Endothelial cell of umbilical vein (primary cell): ENCODE results near the gene PXMP4. TPM values are rescaled to one million over a fixed set of nuclear protein-coding genes. Genes with fewer than 3 reads are reported as not detected.

Experiments
- BruUV-seq: library from RNA; stranded (reverse); fragments of 400-500 nt; replicated peaks from 2 replicates; lab custom pipeline; 2021; lab: Mats Ljungman, UMichigan
- CTCF ChIA-PET: fragments of 300-600, 350-600 bp; sonication (Branson Sonifier 250); formaldehyde crosslinking; loops from one replicate; lab custom pipeline; 2021; ENCODE audit warnings: antibody characterized with exemption, inconsistent platforms; lab: Charles Lee
- POLR2A ChIA-PET: fragments of 300-600, 350-600 bp; sonication (Branson Sonifier 250); formaldehyde crosslinking; loops from one replicate; lab custom pipeline; 2021; ENCODE audit warnings: antibody characterized with exemption, inconsistent platforms; lab: Charles Lee
- DNase-seq: peaks from one replicate; pipeline ENCODE4 v3.0.0-alpha.2; 2011; ENCODE audit warnings: low read depth, low spot score
- FAIRE-seq: peaks from 2 replicates; lab custom pipeline; 2011; peaks lifted over from hg19 to GRCh38; lab: Jason Lieb, UNC
- H2AFZ ChIP-seq: 2 replicates; pipeline ENCODE4 v1.6.0; 2012; ENCODE audit warnings: low read depth, low read length, control low read depth, inconsistent platforms
- H3K27ac ChIP-seq: 2 replicates; pipeline ENCODE4 v1.5.1; 2011; ENCODE audit warnings: low read depth, mild to moderate bottlenecking, control low read depth, low read length, moderate library complexity; ENCODE audit not compliant: insufficient read depth
- H3K27me3 ChIP-seq, 2 experiments: 2 replicates each; pipeline versions ENCODE4 v1.6.0 to v1.6.1; 2011; ENCODE audit warnings: low read length in 2 of 2, mixed read lengths in 1 of 2; ENCODE audit not compliant: control insufficient read depth in 2 of 2, insufficient read depth in 2 of 2
- H3K36me3 ChIP-seq, 2 experiments: 2 replicates in 1 of 2; 3 replicates in 1 of 2; pipeline ENCODE4 v1.5.1; 2011; ENCODE audit warnings: low read length in 2 of 2, mild to moderate bottlenecking in 1 of 2, moderate library complexity in 1 of 2; ENCODE audit not compliant: control insufficient read depth in 2 of 2, insufficient read depth in 2 of 2; ENCODE audit errors: extremely low read depth in 1 of 2
- H3K4me1 ChIP-seq: 3 replicates; pipeline ENCODE4 v1.5.1; 2011; ENCODE audit warnings: mild to moderate bottlenecking, low read length; ENCODE audit not compliant: control insufficient read depth, insufficient read depth; ENCODE audit errors: extremely low read depth
- H3K4me2 ChIP-seq: 2 replicates; pipeline ENCODE4 v1.6.1; 2011; ENCODE audit warnings: low read length, control low read depth, mixed read lengths; ENCODE audit not compliant: insufficient read depth
- H3K4me3 ChIP-seq, 3 experiments: fragments of 200-600 bp in 1 of 3; sonication (generic), shearing (Covaris generic) in 1 of 3; replicated peaks in 1 of 3; 2 replicates each; pipeline ENCODE4 v1.5.1; 2011 to 2016; ENCODE audit warnings: control low read depth in 3 of 3, low read length in 3 of 3, mild to moderate bottlenecking in 2 of 3, inconsistent platforms in 1 of 3, low read depth in 1 of 3, moderate library complexity in 1 of 3; ENCODE audit not compliant: insufficient read depth in 1 of 3
- H3K79me2 ChIP-seq: 2 replicates; pipeline ENCODE4 v1.6.0; 2012; ENCODE audit warnings: low read length, inconsistent platforms; ENCODE audit not compliant: control insufficient read depth, insufficient read depth
- H3K9ac ChIP-seq: replicated peaks from 2 replicates; pipeline ENCODE3; 2011; ENCODE audit warnings: low read length, control low read depth; ENCODE audit not compliant: insufficient read depth; ENCODE audit errors: extremely low read depth
- H3K9me1 ChIP-seq: replicated peaks from 3 replicates; pipeline ENCODE4 v1.6.0; 2011; ENCODE audit warnings: mild to moderate bottlenecking, low read length; ENCODE audit not compliant: control insufficient read depth, insufficient read depth; ENCODE audit errors: extremely low read depth
- H3K9me3 ChIP-seq: replicated peaks from 2 replicates; pipeline ENCODE4 v1.5.1; 2012; ENCODE audit warnings: low read length, inconsistent platforms; ENCODE audit not compliant: control insufficient read depth, insufficient read depth
- H4K20me1 ChIP-seq: replicated peaks from 2 replicates; pipeline ENCODE3; 2011; ENCODE audit warnings: mild to moderate bottlenecking, low read length; ENCODE audit not compliant: control insufficient read depth, insufficient read depth; ENCODE audit errors: extremely low read depth
- FOS ChIP-seq: IDR thresholded peaks from 2 replicates; pipeline ENCODE4 v1.6.1; 2011; ENCODE audit warnings: mild to moderate bottlenecking, low read length, moderate library complexity, borderline replicate concordance; ENCODE audit not compliant: insufficient read depth
- GATA2 ChIP-seq: IDR thresholded peaks from 2 replicates; pipeline ENCODE4 v1.7.0; 2011; ENCODE audit warnings: low read depth, mild to moderate bottlenecking, moderate library complexity, mixed read lengths, low read length; ENCODE audit not compliant: insufficient read length, insufficient read depth
- JUN ChIP-seq: IDR thresholded peaks from 2 replicates; pipeline ENCODE4 v1.6.1; 2011; ENCODE audit warnings: borderline replicate concordance, low read depth; ENCODE audit not compliant: insufficient read length, insufficient read depth
- MAX ChIP-seq: IDR thresholded peaks from 2 replicates; pipeline ENCODE4 v1.6.1; 2011; ENCODE audit not compliant: insufficient read depth, insufficient read length
- MYC ChIP-seq: IDR thresholded peaks from one replicate; pipeline ENCODE4 v1.6.1; 2011; ENCODE audit warnings: mild to moderate bottlenecking, low read depth, low read length
- dilution Hi-C: fragments of 300-500 bp; cut with MboI; formaldehyde crosslinking; loops from one replicate; pipeline ENCODE4 v1.15.0; 2019; ENCODE audit warnings: low sequenced_read_pairs; ENCODE audit not compliant: extremely low pct_ligation_motif_present
- intact Hi-C: fragments of 100-400 bp; cut with micrococcal nuclease; formaldehyde crosslinking; loops from one replicate; pipeline ENCODE4 v1.10.0; 2022
- polyA plus RNA-seq, 4 experiments: library from polyadenylated mRNA; depleted of rRNA in 3 of 4; stranded (reverse) in 3 of 4; unstranded in 1 of 4; fragments of >200 nt; gene quantifications; 2 replicates each; pipeline versions ENCODE4 v1.2.1 to v1.2.3, GENCODE V29; 2011 to 2012; ENCODE audit warnings: missing spikeins in 1 of 4
- total RNA-seq: library from RNA; stranded (reverse); gene quantifications from 2 replicates; pipeline ENCODE4 v1.2.3, GENCODE V29; 2021

Gene PXMP4
- total and polyA plus RNA-seq, 2 donors (not counting 3 experiments of a cell fraction or from before 2014, with no cell fraction given) = 6.9 to 8.5 TPM

GRCh38 chr20:33739493-33739892 is 19.4 kb upstream of the PXMP4 start:
- no peak overlapping the region for H3K9ac ChIP-seq
- no peak for DNase-seq
- BruUV-seq = no TSS peak
- no peaks in the 10 kb centered on the region for H3K9me1 ChIP-seq
- dilution Hi-C loops = no loop called here
- H3K27me3 ChIP-seq = no peaks in the 10 kb centered on the region
- H3K79me2 ChIP-seq = no peaks in the 10 kb centered on the region
- peaks cover 4% of the 10 kb centered on the region for H3K9me3 ChIP-seq
- TF ChIP-seq JUN = no peak
- no peak overlapping the region for H3K4me2 ChIP-seq
- H3K4me1 ChIP-seq = no peaks in the 10 kb centered on the region
- H3K36me3 ChIP-seq = no peaks in the 10 kb centered on the region
- CTCF ChIA-PET = no interaction called here
- H2AFZ ChIP-seq = no peak overlapping the region
- H4K20me1 ChIP-seq = no peaks in the 10 kb centered on the region
- no peak for FAIRE-seq
- POLR2A ChIA-PET = no interaction called here
- intact Hi-C loops = no loop called here
- no peak overlapping the region for H3K4me3 ChIP-seq
- no peak overlapping the region for H3K27ac ChIP-seq

GRCh38 chr20:33736962-33737361 is 16.9 kb upstream of the PXMP4 start:
- Histone ChIP-seq H4K20me1 (no peaks in the 10 kb centered on the region), H3K36me3 (no peaks in the 10 kb centered on the region), H3K9ac (no peak overlapping the region), H3K4me2 (no peak overlapping the region), H3K9me3 (peaks cover 4% of the 10 kb centered on the region), H3K4me3 (no peak overlapping the region), H3K79me2 (no peaks in the 10 kb centered on the region), H3K4me1 (peaks cover 17% of the 10 kb centered on the region), H3K9me1 (no peaks in the 10 kb centered on the region), H2AFZ (no peak overlapping the region), H3K27me3 (no peaks in the 10 kb centered on the region), H3K27ac (no peak overlapping the region)
- intact Hi-C loops (no loop called here), dilution Hi-C loops (no loop called here)
- DNase-seq = no peak
- no TSS peak for BruUV-seq
- FAIRE-seq = no peak
- TF ChIP-seq MAX (no peak), FOS (no peak), GATA2 (no peak), MYC (no peak), JUN (no peak)
- CTCF ChIA-PET = no interaction called here
- POLR2A ChIA-PET = no interaction called here
